RWPE2 (cell line): ENCODE measurements around the gene BARD1.
"Not testable (repeated sequence)": the region's sequence is repeated elsewhere in the genome, so short reads cannot be mapped to it uniquely, and the experiment has no call there.

Experiments
- ATAC-seq: fragments of 200-7000 bp; cut with Tn5 transposase; 3 replicates; pipeline ENCODE4 v1.9.1; 2021; ENCODE audit warnings: low read depth
- DNase-seq: peaks from one replicate; pipeline ENCODE4 v3.0.0-alpha.2; 2020; ENCODE audit warnings: low spot score
- H3K27ac ChIP-seq: fragments of 450-650 bp; 2 replicates; pipeline ENCODE4 v1.5.1; 2017; ENCODE audit warnings: mild to moderate bottlenecking; ENCODE audit not compliant: poor library complexity, severe bottlenecking
- H3K27me3 ChIP-seq: fragments of 250-450 bp; sonication (Bioruptor Pico); 2 replicates; pipeline ENCODE4 v1.5.1; 2021; ENCODE audit warnings: mild to moderate bottlenecking, moderate library complexity; ENCODE audit not compliant: insufficient read depth, poor library complexity, severe bottlenecking
- H3K36me3 ChIP-seq: fragments of 250-450 bp; sonication (Bioruptor Pico); 2 replicates; pipeline ENCODE4 v1.5.1; 2020; ENCODE audit warnings: low read depth, mild to moderate bottlenecking, moderate library complexity
- H3K4me1 ChIP-seq: fragments of 250-450 bp; sonication (Bioruptor Pico); 2 replicates; pipeline ENCODE4 v1.5.1; 2021; ENCODE audit warnings: mild to moderate bottlenecking, moderate library complexity; ENCODE audit not compliant: insufficient read depth, poor library complexity, severe bottlenecking
- H3K4me3 ChIP-seq: fragments of 250-450 bp; sonication (Bioruptor Pico); 2 replicates; pipeline ENCODE4 v1.5.1; 2021; ENCODE audit warnings: mild to moderate bottlenecking, moderate library complexity; ENCODE audit not compliant: severe bottlenecking
- H3K9me3 ChIP-seq: fragments of 250-450 bp; sonication (Bioruptor Pico); 2 replicates; pipeline ENCODE4 v1.5.1; 2021; ENCODE audit warnings: mild to moderate bottlenecking, moderate library complexity; ENCODE audit not compliant: severe bottlenecking
- TF ChIP-seq, protein P1 (sequence below): fragments of 450-650 bp; IDR thresholded peaks from one replicate; pipeline ENCODE4 v1.5.1; 2017; ENCODE audit warnings: mild to moderate bottlenecking, moderate library complexity; ENCODE audit not compliant: poor library complexity, severe bottlenecking

Gene BARD1

GRCh38 chr2:214800180-214800579 lies 9.3 kb downstream of the BARD1 start:
- Histone ChIP-seq H3K36me3 (peaks cover 42% of the 10 kb centered on the region), H3K27ac (no peak overlapping the region), H3K9me3 (no peaks in the 10 kb centered on the region), H3K27me3 (no peaks in the 10 kb centered on the region), H3K4me1 (peaks cover 2% of the 10 kb centered on the region), H3K4me3 (no peak overlapping the region)
- no peak for ATAC-seq
- DNase-seq, result no peak
- TF ChIP-seq, protein P1, sequence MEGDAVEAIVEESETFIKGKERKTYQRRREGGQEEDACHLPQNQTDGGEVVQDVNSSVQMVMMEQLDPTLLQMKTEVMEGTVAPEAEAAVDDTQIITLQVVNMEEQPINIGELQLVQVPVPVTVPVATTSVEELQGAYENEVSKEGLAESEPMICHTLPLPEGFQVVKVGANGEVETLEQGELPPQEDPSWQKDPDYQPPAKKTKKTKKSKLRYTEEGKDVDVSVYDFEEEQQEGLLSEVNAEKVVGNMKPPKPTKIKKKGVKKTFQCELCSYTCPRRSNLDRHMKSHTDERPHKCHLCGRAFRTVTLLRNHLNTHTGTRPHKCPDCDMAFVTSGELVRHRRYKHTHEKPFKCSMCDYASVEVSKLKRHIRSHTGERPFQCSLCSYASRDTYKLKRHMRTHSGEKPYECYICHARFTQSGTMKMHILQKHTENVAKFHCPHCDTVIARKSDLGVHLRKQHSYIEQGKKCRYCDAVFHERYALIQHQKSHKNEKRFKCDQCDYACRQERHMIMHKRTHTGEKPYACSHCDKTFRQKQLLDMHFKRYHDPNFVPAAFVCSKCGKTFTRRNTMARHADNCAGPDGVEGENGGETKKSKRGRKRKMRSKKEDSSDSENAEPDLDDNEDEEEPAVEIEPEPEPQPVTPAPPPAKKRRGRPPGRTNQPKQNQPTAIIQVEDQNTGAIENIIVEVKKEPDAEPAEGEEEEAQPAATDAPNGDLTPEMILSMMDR, result no peak

DNA sequence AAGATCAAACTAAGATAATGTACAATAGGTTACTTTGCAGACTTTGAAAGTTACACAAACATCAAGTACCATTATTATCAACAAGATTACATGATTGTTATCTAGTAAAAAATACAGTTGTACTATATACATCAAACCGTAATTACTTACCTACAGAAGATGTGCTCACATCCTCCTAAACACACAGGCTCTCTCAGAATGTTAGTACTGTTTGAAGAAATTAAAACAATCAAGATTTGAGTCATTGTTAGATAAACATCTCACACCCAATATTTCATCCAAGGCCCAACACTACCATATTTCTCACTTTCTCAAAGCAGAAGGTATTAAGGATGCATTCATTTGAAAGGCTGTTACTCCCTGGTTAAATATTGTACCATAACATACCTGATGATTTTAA lies 12.6 kb downstream of the BARD1 start:
- Histone ChIP-seq H3K36me3 (peaks cover 36% of the 10 kb centered on the region), H3K9me3 (no peaks in the 10 kb centered on the region), H3K27ac (no peak overlapping the region), H3K4me3 (no peak overlapping the region), H3K27me3 (no peaks in the 10 kb centered on the region), H3K4me1 (no peaks in the 10 kb centered on the region)
- ATAC-seq, result no peak
- TF ChIP-seq, protein P1, result no peak
- DNase-seq, result no peak

DNA sequence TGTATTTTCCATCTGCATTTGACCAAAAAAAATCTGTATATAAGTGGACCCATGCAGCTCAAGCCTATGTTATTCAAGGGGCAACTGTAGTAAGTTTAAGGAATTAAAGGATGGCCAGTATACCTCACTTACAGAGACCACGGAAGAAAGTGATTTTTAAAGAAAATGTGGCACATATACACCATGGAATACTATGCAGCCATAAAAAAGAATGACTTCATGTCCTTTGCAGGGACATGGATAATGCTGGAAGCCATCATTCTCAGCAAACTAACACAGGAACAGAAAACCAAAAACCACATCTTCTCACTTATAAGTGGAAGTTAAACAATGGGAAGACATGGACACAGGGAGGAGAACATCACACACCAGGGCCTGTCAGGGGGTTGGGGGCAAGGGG lies 26.3 kb downstream of the BARD1 start:
- not testable (repeated sequence) for H3K27me3 ChIP-seq, ATAC-seq, H3K9me3 ChIP-seq, DNase-seq, H3K27ac ChIP-seq, H3K4me3 ChIP-seq, H3K4me1 ChIP-seq
- H3K36me3 ChIP-seq, result peaks cover 80% of the 10 kb centered on the region

GRCh38 chr2:214782671-214783070 lies 26.8 kb downstream of the BARD1 start:
- TF ChIP-seq, protein P1, result no peak
- Histone ChIP-seq H3K4me3 (no peak overlapping the region), H3K36me3 (peaks cover 80% of the 10 kb centered on the region), H3K4me1 (no peaks in the 10 kb centered on the region), H3K27ac (no peak overlapping the region), H3K9me3 (no peaks in the 10 kb centered on the region), H3K27me3 (no peaks in the 10 kb centered on the region)
- ATAC-seq (no peak), DNase-seq (no peak)

- DNase-seq (no peak), ATAC-seq (no peak)
- Histone ChIP-seq H3K9me3 (no peaks in the 10 kb centered on the region), H3K27ac (no peak overlapping the region), H3K36me3 (peaks cover 85% of the 10 kb centered on the region), H3K4me1 (no peaks in the 10 kb centered on the region), H3K27me3 (no peaks in the 10 kb centered on the region), H3K4me3 (no peak overlapping the region)
- TF ChIP-seq, protein P1, result no peak
Measured at GRCh38 chr2:214781226-214781625, 28.3 kb downstream of the BARD1 start.
